ENCODE results near the gene SRP68.
A peak's percentile ranks its signal among the peaks of the same experiment; 100 is the strongest.

SRP68 gene

GRCh38 chr17:75991396-75991795, 80.9 kb downstream of the SRP68 start:
- TF ChIP-seq Cebpa-rat (IDR thresholded peaks at IDR 0.05): no peak
- Histone ChIP-seq H3K27ac (no peak overlapping the region), H3K4me1 (peaks cover 5 to 23% (median 15%) of the 10 kb centered on the region in 10 experiments)

More at GRCh38 chr17:75991396-75991795, 80.9 kb downstream of the SRP68 start:
- Histone ChIP-seq H3K4me3 (no peak overlapping the region), H4K20me1 (no peaks in the 10 kb centered on the region), H3K9ac (no peak overlapping the region), H3K4me2 (peak overlapping the region in 1 of 11 experiments; percentile 35; a peak in 1 of 22 replicates), H3K9me3 (replicated peaks in 1 of 11) (no peaks in the 10 kb centered on the region), H3K36me3 (peaks cover 29 to 78% (median 60%) of the 10 kb centered on the region in 11 experiments), H3K27me3 (no peaks in the 10 kb centered on the region)

All from BLaER1 treated with 17β-estradiol and CSF1 and Interleukin-3, amounts not matched to agents 10 nM and 100 nM (cell line).